SIG-M5 (cell line): ENCODE data around the gene NCAPH2.

Experiments
- DNase-seq: peaks from one replicate; lab custom pipeline; 2025; lab: John Stamatoyannopoulos, UW

NCAPH2 gene

DNA sequence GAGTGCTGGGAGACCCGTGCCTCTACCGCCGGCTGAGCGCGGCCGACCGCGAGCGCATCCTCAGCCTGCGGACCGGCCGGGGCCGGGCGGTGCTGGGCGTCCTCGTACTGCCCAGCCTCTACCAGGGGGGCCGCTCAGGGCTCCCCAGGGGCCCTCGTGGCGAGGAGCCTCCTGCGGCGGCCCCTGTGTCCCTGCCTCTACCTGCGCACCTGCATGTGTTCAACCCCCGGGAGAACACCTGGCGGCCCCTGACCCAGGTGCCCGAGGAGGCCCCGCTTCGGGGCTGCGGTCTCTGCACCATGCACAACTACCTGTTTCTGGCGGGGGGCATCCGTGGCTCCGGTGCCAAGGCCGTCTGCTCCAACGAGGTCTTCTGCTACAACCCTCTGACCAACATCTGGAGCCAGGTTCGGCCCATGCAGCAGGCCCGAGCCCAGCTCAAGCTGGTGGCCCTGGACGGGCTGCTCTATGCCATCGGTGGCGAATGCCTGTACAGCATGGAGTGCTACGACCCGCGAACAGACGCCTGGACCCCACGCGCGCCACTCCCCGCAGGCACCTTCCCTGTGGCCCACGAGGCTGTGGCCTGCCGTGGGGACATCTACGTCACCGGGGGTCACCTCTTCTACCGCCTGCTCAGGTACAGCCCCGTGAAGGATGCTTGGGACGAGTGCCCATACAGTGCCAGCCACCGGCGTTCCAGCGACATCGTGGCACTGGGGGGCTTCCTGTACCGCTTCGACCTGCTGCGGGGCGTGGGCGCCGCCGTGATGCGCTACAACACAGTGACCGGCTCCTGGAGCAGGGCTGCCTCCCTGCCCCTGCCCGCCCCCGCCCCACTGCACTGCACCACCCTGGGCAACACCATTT lies 41.1 kb downstream of the NCAPH2 start:
- no peak for DNase-seq

DNA sequence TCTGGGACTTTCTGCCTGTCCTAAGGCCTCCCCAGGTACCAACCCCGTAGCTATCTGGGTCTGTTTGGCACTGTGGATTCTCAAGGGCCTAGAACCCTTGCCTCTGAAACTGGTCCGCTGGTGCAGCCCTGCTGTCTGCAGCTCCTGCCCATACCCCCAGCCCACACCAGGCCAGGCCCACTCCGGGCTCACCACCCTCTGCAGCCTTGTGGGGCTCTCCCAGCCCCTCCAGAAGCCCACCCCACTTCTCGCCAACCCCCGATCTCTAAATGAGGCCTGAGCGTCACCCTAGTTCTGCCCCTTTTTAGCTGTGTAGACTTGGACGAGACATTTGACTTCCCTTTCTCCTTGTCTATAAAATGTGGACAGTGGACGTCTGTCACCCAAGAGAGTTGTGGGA lies 42.4 kb downstream of the NCAPH2 start:
- no peak for DNase-seq

DNA sequence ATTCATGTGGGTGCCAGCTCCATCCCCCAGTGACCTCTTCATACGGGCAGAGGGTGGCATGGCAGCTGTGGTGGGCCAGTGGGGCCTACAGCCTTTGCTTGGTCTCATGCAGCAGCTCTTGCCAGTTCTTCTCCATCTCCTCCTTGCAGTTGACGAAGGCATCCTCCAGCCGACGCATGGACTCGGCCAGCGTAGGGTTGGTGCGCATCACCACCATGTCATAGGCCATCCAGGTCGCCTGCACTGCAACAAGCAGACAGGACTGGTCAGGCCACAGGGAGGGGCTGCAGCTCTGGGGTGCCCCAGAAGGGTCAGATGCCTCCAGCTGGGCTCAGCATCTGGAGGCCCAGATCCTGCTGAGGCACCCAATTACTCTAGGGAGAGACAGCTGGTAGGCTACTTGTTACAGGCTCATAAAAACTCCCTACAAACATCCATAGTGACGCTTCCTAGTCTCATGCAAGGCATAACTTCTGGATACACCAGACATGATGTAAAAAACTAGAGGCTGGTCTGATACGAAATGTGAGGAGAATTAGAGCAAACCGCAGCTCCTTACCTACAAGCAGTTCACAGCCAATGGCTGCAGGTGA lies 43.2 kb downstream of the NCAPH2 start:
- DNase-seq: no peak

DNA sequence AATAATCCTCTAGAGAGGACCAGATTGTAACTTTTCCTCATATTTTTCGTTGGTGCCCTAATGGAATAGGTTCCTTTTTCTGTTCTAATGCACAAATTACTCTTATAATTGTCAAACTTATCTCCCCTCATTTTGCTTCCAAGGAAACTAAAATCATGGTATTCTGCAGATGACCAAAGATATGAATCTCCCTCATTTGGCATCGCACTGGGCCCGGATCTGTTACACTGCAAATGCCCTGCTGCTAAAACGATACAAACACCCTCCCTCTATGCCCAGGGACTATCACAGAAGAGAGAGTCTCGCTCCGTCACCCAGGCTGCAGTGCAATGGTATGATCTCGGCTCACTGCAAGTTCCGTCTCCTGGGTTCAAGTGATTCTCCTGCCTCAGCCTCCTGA lies 45.3 kb downstream of the NCAPH2 start:
- DNase-seq: no peak

DNA sequence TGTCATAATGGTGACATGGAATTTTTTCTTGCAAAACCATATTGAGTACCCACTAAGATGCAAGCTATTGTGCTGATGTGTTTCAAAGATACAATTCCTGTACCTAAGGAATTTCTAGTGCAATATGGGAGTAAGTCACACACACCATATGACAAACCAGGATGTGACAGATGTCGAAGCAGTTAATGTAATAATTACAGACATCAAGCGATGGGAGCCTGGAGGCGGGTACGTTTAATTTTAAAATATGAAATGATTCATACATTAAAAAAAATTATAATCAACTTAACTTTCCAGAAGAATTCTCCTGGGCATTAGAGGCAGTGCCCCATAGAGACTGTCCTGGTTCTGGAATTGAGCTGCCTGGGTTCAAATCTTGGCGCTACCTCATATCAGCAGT lies 48.7 kb downstream of the NCAPH2 start:
- DNase-seq: no peak

DNA sequence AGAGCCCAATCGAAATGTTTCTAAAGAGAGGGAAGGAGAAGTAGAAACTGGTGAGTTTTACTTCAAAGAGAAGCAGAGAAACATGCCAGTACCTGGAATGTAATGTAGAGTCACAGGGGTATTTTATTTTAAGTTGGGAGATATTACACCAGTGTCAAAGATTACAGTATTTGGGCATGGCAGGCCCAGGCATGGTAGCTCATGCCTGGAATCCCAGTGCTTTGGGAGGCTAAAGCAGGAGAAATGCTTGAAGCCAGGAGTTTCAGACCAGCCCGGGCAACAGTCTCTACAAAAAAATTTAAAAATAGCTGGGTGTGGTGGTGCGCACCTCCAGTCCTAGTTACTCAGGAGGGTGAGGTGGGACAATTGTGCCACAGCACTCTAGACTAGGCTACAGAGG lies 52.0 kb downstream of the NCAPH2 start:
- no peak for DNase-seq

DNA sequence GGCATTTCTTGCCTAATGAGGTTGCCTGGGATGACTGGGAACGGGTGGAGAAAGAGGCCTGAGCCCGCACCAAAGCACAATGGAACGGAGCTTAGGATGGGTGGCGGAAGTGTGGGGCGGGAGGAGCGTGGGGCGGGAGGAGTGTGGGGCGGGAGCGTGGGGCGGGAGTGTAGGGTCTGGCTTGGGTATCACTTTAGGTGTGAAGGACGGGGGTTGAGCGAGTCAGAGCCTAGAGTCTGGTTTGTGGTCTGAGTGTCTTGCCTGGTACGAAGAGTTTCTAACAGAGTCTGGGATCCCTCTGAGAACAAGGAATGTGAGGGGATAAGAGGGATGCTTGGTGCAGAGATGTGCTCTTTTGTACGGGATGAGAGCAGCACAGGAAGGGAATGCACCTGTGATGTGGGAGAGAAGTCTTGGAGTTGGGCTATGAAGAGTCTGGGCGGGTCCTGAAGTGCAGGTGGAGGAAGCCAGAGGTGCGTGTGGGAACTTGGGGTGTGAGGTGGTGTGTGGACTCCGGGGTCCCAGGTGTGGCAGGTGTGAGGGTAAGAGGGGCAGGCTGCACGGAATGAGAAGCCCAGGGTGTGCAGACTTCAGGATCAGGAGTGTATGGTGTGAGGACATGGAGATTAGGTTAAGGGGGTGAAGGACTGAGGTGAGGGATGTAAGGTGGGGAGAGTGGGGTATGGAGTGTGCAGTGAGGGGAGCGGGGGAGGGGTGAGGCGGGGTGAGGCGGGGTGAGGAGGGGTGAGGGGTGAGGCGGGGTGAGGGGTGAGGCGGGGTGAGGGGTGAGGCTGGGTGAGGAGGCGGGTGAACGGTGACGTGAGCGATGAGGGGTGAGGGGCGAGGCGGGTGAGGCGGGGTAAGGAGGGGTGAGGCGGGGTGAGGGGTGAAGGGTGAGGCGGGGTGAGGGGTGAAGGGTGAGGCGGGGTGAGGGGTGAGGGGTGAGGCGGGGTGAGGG lies 53.7 kb downstream of the NCAPH2 start:
- DNase-seq: no peak

DNA sequence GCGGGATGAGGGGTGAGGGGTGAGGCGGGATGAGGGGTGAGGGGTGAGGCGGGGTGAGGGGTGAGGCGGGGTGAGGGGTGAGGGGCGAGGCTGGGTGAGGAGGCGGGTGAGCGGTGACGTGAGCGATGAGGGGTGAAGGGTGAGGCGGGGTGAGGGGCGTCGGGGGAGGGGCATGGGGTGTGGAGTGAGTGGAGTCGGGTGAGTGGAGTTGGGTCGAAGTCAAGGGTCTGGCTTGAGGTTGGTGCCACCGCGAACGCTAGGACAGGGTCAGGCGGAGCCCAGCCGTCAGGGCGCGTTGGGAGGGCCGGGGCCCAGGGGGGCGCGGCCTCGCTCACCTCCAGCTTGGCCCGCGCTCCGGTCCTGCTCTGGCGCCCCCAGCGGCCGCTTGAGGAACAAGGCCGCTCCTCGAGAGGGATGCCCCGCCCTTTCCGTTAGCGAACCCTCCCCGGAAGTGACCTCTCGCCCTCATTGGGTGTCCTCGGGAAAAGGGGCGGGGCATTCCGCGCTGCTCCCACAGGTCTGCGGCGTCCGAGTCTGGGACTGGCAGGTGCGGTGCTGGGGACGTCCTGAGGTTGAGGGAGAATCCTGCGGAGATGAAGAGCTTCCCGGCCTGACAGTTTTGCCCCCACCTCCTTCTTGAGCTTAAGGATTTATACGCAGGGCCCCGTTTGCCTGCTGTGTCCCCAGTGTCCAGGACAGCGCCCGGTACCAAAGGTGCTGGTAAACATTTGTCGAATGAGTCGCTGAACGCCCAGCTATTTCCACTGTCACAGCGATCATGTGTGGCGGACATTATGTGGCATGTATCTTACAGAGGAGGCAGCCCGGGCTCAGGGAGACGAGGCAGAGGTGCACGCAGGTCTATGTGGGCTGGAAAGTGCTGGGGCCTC lies 54.7 kb downstream of the NCAPH2 start, which contains the start of gene SYCE3:
Gene SYCE3, minus strand, starts transcription at position 397 of the 890 bp plus-strand sequence. CDS start 6,514 bp downstream, outside the sequence.
- peak; percentile 20 for DNase-seq

DNA sequence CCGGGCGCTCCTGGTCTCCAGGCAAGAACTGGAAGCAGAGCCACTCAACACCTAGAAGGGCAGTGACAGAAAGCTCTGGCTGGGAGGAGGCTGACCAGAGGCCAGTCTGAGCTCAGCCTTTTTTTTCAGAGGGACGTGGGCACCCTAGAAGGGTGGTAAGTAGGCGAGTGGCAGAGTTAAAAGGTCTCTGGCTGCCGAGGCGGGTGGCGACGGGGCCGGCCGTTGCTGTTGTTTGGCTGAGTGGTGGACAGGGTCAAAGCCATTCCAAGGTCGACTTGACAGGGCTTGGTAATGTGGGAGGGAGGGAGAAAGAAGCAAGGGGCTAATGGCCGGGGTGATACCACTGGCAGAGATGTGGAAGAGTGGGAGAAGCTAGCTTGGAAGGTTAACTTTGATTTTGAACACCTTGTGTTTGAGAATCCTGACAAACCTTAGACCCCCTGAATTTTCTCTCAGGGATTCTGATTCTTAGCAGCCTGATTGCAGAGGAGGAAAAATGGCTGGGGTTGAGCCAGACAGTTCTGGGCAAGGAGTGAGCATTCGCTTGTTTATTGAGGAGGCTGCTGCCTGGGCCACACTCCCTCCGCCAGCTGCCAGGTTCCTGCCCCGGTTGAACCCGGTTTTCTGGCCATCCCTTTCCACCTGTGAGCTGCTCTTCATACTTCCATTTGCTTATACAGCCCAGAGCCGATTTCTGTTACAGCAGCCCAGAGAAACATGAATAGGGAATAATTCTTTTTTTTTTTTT lies 55.6 kb downstream of the NCAPH2 start:
- no peak for DNase-seq

DNA sequence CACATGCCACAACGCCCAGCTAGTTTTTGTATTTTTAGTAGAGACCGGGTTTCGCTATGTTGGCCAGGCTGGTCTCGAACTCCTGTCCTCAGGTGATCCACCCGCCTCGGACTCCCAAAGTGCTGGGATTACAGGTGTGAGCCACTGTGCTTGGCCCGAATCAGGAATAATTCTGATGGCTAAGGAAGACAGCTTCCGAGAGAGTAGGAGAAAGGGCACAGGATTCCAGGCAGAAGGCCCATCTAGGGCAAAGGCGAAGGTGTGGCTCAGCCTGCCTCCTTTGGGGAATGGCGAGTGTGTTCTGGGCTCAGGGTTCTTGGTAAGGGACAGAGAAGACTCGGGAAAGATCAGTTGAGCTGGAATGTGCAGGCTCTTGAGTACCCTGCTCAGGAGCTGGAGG lies 56.3 kb downstream of the NCAPH2 start:
- DNase-seq: no peak

DNA sequence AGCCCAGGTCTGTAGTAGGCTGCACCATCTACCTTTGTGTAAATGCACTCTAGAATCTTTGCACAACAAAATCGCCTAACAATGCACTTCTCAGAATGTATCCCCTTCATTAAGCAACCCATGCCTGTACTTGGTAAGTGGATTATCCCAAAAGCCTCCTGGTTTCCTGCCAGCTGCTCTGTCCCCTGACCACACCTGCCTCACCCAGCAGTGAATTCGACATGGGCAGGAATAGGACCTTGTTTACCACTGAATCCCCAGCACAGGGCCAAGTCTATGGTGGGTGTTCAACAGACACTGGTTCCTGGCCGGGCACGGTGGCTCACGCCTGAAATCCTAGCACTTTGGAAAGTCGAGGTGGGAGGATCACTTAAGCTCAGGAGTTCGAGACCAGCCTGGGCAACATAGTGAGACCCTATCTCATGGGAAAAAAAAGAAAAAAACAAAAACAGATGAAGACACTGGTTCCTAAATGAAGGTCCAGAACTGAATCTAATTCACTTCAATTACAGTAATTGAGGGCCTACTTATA lies 59.8 kb downstream of the NCAPH2 start:
- DNase-seq: no peak

DNA sequence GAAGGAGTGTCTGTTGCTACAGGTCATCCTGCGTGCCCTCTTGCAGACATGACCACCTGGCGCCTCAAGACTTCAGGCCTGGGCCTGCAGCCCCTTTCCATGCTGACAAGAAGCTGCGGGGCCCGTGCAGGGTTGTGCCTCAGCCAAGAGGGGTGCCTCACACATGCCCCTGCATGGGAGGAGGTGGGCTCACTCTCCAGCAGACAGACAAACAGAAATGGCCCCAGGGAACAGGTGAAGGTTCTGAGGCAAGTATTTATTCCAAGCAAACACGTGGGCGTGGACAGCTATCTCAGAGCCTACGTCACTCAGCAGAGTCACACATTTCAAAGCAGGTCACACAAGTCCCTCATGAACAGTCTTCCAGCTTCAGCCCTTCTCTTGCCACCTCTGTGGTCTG lies 60.6 kb downstream of the NCAPH2 start:
- DNase-seq: no peak

DNA sequence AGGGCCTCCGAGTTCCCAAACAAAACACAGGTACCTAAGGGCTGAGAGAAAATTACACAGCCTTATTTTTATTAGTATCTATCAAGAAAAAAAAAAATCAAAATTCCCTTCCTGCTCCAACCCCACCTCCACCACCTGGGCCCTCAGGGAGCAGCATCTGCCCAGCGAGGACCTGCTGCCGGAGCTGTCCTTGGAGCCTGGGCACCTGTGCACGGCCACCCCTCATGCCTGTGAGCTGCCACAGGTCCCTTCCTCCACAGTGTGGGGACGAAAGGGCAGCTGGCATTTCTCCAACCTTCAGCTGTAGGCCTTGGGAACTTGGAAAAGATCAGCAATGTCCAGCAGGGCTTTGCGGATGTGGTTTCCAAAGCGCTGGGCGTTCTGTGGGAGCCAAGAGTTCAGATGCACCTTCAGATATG lies 61.0 kb downstream of the NCAPH2 start:
- no peak for DNase-seq

DNA sequence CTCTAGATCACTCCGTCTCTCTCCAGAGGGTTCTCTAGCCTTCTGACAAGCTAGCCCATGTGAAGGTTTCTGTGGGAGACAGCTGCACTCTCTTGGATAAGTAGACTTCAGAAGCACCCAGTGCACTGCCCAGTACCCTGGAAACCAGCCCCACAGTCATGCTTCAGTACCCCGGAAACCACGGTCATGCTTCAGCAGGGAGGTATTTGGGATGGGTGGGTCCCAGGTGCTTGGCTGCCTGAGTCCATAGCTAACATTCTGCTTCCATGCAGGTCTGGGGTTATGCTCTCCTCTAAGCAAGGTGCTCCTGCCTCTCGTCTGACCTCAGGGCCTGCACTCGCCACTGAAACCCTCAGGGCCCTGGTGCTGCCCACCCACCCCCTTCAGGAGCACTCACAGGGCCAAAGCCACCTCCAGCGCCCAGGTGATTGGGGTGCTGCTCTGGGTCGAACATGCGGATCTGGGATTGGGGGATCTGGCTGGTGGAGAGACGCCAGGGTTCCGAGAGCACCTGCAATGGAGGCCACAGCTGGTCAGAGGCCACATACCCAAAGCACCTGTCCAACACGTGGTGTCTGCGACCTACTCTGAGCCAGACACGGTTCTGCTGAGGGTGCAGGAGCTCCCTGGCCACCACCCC lies 62.0 kb downstream of the NCAPH2 start:
- no peak for DNase-seq

DNA sequence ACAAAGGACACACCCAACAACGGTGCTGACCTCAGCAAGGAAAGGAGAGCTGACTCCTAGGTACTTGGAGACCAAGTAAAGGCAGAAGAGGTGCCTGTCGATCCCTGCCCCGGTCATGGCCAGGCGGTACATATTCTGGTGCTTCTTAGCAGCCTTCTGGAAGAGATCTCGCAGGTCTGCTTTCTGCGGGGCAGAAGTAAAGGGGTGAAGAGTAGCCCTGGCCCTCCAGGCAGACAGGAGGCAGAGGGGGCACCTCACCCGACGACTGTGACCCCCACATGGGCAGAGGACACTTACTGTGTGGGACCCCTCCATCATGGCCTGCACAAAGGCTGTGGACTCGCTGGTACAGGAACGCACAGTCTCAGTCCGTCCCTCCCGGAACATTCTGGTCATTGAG lies 62.8 kb downstream of the NCAPH2 start:
- no peak for DNase-seq

DNA sequence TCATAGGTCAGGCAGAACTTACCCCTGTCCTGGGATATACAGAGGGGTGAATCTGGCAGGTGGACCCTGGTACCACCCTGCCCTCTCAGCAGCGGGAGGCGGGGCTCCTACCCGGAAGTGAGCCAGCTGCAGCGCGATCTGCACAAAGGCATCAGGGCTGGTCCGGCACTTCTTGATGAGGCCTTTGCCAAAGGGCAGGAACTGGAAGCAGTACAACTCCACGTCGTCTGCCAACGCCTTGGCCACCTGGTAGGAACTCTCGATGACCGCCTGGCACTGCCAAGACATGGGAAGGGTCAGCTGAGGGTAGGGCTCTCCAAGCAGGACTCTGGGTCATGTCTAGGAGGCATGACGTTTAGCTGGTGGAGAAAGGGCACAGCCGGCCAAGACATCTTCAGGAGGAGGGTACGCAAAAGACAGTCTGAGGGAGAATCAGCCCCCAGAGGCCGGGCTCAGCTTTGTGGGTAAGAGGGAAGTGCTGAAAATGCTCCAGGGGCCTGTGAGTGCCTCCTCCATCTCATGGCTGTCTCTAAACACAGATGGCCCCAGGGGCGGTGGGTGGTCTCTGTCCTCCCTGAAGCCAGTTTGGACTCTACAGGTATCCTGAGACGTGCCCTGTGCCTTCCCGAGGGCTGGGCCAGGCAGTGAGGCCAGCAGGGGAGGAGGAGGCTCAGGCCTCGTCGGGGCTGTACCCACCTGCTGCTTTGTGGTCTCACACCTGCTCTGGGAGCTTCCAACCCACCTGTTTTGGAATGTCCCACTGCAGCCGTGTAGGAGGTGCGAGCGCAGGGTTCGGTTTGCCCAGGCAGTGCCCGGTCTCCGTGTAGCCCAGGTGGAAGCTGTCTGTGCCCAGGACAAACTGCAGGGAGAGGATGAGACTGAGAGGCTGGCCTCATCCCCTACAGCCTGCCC lies 63.5 kb downstream of the NCAPH2 start:
- no peak for DNase-seq

DNA sequence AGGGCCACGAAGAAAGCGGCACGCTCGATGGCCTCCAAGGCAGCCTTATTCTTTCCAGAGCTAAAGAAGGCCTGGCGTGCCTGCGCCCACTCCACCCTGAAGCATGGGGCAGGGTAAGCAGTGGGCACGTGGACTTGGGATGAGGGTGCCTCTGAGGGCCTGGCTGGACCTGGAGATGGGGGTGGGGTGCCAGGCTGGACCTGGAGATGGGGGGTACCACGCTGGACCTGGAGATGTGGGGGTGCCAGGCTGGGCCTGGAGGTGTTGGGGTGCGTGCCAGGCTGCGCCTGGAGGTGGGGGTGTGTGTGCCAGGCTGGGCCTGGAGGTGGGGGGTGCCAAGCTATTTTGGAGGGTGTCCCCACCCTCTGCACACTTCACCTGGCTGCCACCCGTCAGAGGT lies 64.9 kb downstream of the NCAPH2 start:
- no peak for DNase-seq

DNA sequence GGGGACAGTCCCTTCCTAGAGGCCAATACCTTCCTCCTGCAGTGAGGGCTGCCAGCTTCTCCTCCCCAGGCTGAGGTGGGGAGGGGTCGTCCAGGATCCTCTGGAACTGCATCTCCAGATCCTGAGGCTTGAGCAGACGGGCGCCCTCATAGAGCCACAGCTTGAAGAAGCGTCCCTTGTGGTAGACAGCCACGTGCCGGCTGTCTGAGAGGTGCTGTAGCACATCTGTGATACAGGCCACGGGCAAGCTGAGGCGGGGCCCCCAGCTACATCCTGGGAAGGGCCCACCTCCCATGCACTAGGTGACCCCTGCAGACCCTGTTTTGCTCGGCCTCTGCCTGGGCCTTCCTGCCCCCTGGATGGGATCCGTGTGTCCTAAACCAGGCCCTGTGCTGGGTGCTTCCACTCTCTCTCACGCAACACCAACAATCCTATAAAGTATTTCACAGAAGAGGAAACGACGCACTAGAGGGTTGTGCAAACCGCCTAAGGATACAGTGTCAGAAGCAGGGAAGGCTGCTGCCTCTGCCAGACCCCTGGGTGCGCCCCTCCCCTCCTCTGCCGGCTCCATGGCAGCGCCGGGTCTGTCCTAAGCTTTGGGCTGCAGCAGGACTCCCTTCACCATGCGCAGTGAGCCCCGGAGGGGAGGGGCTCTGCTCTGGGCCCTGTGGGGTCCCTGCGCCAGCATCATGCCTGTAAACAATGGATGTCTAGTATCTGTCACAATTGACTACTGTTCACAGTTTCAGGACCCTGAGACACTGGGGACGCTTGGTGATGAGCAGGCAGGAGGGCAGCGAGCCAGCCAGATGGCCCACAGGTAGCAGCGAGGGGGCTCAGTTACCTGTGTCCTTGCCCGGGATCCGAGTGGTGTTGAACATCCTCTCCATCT lies 65.7 kb downstream of the NCAPH2 start:
- DNase-seq: no peak
